OCI-LY3 (cell line): ENCODE results near the gene SCP2.

Experiments used
- CTCF ChIP-seq: fragments of 200-600, 300-600 bp; sonication (generic); IDR thresholded peaks from 2 replicates; pipeline ENCODE4 v1.5.1; 2014; ENCODE audit warnings: antibody characterized with exemption, low read length, low read depth
- EZH2phosphoT487 ChIP-seq: fragments of 200-600 bp; shearing (Covaris generic); IDR thresholded peaks from 2 replicates; pipeline ENCODE4 v1.6.1; 2018; ENCODE audit warnings: antibody characterized with exemption, mixed run types, low read depth

DNA sequence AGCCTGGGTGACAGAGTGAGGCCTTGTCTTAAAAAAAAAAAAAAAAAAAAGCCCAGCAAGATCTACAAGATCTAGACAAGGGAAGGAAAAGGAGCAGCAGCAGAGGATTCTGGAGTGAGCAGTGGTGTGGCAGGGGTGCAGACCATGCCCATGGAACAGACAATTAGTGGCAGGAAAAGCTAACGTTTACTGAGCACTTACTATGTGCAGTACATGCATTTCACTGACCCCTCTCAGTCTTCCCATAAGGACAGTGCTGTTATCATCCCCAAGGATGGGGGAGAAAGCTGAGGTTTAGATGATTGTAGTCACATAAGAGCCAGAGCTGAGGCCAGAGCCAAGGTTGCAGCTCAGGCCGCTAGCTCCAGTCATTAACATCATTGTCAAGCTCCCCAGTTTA lies 140.8 kb downstream of the SCP2 start:
- TF ChIP-seq CTCF, result no peak
- no peak for TF ChIP-seq EZH2phosphoT487
